Ovary (tissue), 3 donors: Measurements from ENCODE around the gene ASPM.

Experiments used
- CTCF ChIP-seq, 3 donors: fragments of 450-650 bp in 2 of 3; fragments of 200-600 bp in 1 of 3; IDR thresholded peaks; one replicate each; pipeline versions ENCODE4 v1.5.1 to v1.8.0; 2016 to 2022; ENCODE audit warnings: antibody characterized with exemption in 3 of 3, mild to moderate bottlenecking in 1 of 3
- EP300 ChIP-seq: sonication (generic); formaldehyde crosslinking; IDR thresholded peaks from one replicate; pipeline ENCODE4 v1.6.1; 2017; ENCODE audit warnings: antibody characterized with exemption
- POLR2A ChIP-seq: fragments of 450-650 bp; IDR thresholded peaks from one replicate; pipeline ENCODE4 v1.6.1; 2017; ENCODE audit warnings: antibody characterized with exemption, mild to moderate bottlenecking, moderate library complexity
- donor health status: DM: no; HTN: no; CAD: no.

GRCh38 chr1:197065559-197065958, 80.9 kb downstream of the ASPM start:
- TF ChIP-seq CTCF (IDR thresholded peaks at IDR 0.05), result no peak
- no peak for TF ChIP-seq EP300
- TF ChIP-seq POLR2A, result no peak
